DOHH2 (cell line): ENCODE data around the gene TPO.
"Not testable (repeated sequence)": the region's sequence is repeated elsewhere in the genome, so short reads cannot be mapped to it uniquely, and the experiment has no call there.

ENCODE experiments used
- H3F3A ChIP-seq: fragments of 200-600 bp; sonication (generic), shearing (Covaris generic); 2 replicates; pipeline ENCODE4 v1.6.0; 2016; ENCODE audit warnings: antibody characterized with exemption, mild to moderate bottlenecking; ENCODE audit not compliant: control insufficient read depth, insufficient read depth
- H3K27ac ChIP-seq: fragments of 200-600 bp; sonication (generic); 2 replicates; pipeline ENCODE4 v1.5.1; 2014; ENCODE audit warnings: low read depth, mild to moderate bottlenecking, low read length, moderate library complexity
- H3K27me3 ChIP-seq: fragments of 200-600 bp; sonication (generic); 2 replicates; pipeline ENCODE4 v1.6.1; 2014; ENCODE audit warnings: mild to moderate bottlenecking, low read length, mixed read lengths; ENCODE audit not compliant: control insufficient read depth
- H3K36me3 ChIP-seq: fragments of 200-600 bp; sonication (generic); 2 replicates; pipeline ENCODE4 v1.6.1; 2014; ENCODE audit warnings: mild to moderate bottlenecking, low read length, moderate library complexity, mixed read lengths; ENCODE audit not compliant: control insufficient read depth
- H3K4me1 ChIP-seq: fragments of 200-600 bp; sonication (generic); 2 replicates; pipeline ENCODE4 v1.6.1; 2014; ENCODE audit warnings: mild to moderate bottlenecking, low read length, mixed read lengths; ENCODE audit not compliant: control insufficient read depth
- H3K4me2 ChIP-seq: fragments of 200-600 bp; sonication (generic); 2 replicates; pipeline ENCODE4 v1.6.0; 2014; ENCODE audit warnings: mild to moderate bottlenecking, low read length, moderate library complexity
- H3K4me3 ChIP-seq: fragments of 200-600 bp; sonication (generic); 2 replicates; pipeline ENCODE4 v1.5.1; 2014; ENCODE audit warnings: mild to moderate bottlenecking, low read length, mixed read lengths
- H3K79me2 ChIP-seq: fragments of 200-600 bp; sonication (generic); 2 replicates; pipeline ENCODE4 v1.6.1; 2014; ENCODE audit warnings: mild to moderate bottlenecking, low read length, mixed read lengths; ENCODE audit not compliant: control insufficient read depth
- H3K9me2 ChIP-seq: fragments of 200-600 bp; sonication (generic); replicated peaks from 2 replicates; pipeline ENCODE4 v1.6.1; 2014; ENCODE audit warnings: mild to moderate bottlenecking, low read length, mixed read lengths; ENCODE audit not compliant: control insufficient read depth
- H3K9me3 ChIP-seq: fragments of 200-600 bp; sonication (generic); 2 replicates; pipeline ENCODE4 v1.6.1; 2014; ENCODE audit warnings: antibody characterized with exemption, low read length, mixed read lengths; ENCODE audit not compliant: control insufficient read depth, insufficient read depth
- H4K20me1 ChIP-seq: fragments of 200-600 bp; sonication (generic); 2 replicates; pipeline ENCODE4 v1.6.0; 2014; ENCODE audit warnings: low read depth, mild to moderate bottlenecking, antibody characterized with exemption, low read length, moderate library complexity; ENCODE audit not compliant: control insufficient read depth, insufficient read depth
- CTCF ChIP-seq: fragments of 200-600 bp; sonication (generic); IDR thresholded peaks from one replicate; pipeline ENCODE4 v1.5.1; 2014; ENCODE audit warnings: antibody characterized with exemption, mild to moderate bottlenecking, low read depth, low read length; ENCODE audit not compliant: poor library complexity, severe bottlenecking
- EZH2phosphoT487 ChIP-seq: fragments of 200-600 bp; sonication (generic); IDR thresholded peaks from 2 replicates; pipeline ENCODE4 v1.6.1; 2017; ENCODE audit warnings: borderline replicate concordance, mild to moderate bottlenecking, antibody characterized with exemption, low read length, moderate library complexity, mixed read lengths

The TPO gene

DNA sequence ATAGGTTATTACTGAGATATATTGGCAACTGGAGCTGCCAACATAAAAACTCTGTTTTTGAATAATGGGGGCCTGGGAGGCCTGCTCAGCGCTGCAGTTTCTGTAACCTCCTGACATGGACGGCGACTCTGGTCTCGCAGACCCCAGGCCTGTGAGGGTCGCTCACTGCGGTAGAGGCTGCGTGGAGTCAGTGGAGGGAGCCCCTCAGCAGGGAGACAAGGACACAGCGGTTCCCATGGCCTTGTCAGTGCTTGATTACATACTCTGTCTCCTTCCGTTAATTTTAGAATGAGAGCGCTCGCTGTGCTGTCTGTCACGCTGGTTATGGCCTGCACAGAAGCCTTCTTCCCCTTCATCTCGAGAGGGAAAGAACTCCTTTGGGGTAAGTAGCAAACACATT lies 858 bp downstream of the TPO start:
- Histone ChIP-seq H4K20me1 (no peaks in the 10 kb centered on the region), H3F3A (no peaks in the 10 kb centered on the region), H3K4me3 (no peak overlapping the region), H3K27ac (no peak overlapping the region), H3K9me3 (no peaks in the 10 kb centered on the region; the same call in 1 of the 2 replicates), H3K9me2 (no peaks in the 10 kb centered on the region), H3K36me3 (no peaks in the 10 kb centered on the region), H3K4me2 (no peak overlapping the region), H3K27me3 (no peaks in the 10 kb centered on the region), H3K4me1 (no peaks in the 10 kb centered on the region), H3K79me2 (no peaks in the 10 kb centered on the region)
- TF ChIP-seq CTCF (no peak), EZH2phosphoT487 (no peak)

- H3K79me2 ChIP-seq, H3K9me2 ChIP-seq: not testable (repeated sequence)
Observed at GRCh38 chr2:1414901-1415300, 1.6 kb downstream of the TPO start.

DNA sequence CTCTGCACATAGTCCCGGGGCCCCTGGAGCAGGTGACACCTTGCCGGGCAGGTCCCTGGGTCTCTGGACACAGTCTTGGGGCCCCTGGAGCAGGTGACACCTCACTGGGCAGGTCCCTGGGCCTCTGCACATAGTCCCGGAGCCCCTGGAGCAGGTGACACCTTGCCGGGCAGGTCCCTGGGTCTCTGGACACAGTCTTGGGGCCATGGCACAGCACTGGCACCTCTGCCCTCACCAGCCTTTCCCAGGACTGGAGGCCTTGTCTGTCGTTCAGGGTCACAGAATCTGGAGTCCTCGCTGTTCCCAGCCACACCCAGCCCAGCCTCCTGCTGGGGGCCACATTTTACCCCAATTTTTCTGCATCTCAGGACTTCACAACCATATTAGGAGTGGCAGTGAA lies 2.2 kb downstream of the TPO start:
- Histone ChIP-seq H4K20me1 (no peaks in the 10 kb centered on the region), H3K36me3 (no peaks in the 10 kb centered on the region), H3F3A (no peaks in the 10 kb centered on the region), H3K79me2 (no peaks in the 10 kb centered on the region), H3K9me3 (no peaks in the 10 kb centered on the region; the same call in 1 of the 2 replicates), H3K4me3 (no peak overlapping the region), H3K9me2 (no peaks in the 10 kb centered on the region), H3K27ac (no peak overlapping the region), H3K4me2 (no peak overlapping the region), H3K4me1 (no peaks in the 10 kb centered on the region), H3K27me3 (no peaks in the 10 kb centered on the region)
- TF ChIP-seq CTCF (no peak), EZH2phosphoT487 (no peak)

More at GRCh38 chr2:1414901-1415300, 1.6 kb downstream of the TPO start:
- not testable (repeated sequence) for H3K9me3 ChIP-seq, H3K4me3 ChIP-seq, H4K20me1 ChIP-seq, H3K4me1 ChIP-seq, H3K27ac ChIP-seq, H3K27me3 ChIP-seq, H3F3A ChIP-seq, H3K36me3 ChIP-seq, H3K4me2 ChIP-seq

GRCh38 chr2:1418566-1418965 lies 5.3 kb downstream of the TPO start:
- Histone ChIP-seq H3F3A (no peaks in the 10 kb centered on the region), H3K36me3 (no peaks in the 10 kb centered on the region), H3K9me3 (no peaks in the 10 kb centered on the region; the same call in 1 of the 2 replicates), H3K4me1 (no peaks in the 10 kb centered on the region), H4K20me1 (no peaks in the 10 kb centered on the region), H3K4me2 (no peak overlapping the region), H3K9me2 (no peaks in the 10 kb centered on the region), H3K27ac (no peak overlapping the region), H3K79me2 (no peaks in the 10 kb centered on the region), H3K4me3 (no peak overlapping the region), H3K27me3 (no peaks in the 10 kb centered on the region)
- no peak for TF ChIP-seq EZH2phosphoT487
- no peak for TF ChIP-seq CTCF
